Stimulated activated naive CD4-positive, alpha-beta T cell treated with Interleukin-2 at 50 U/mL for 16 hours (primary cell): ENCODE results near the gene VASP.

ENCODE experiments used
- DNase-seq: peaks from one replicate; lab custom pipeline; 2025; lab: John Stamatoyannopoulos, UW

The VASP gene

GRCh38 chr19:45506989-45507871 lies at the start of gene VASP:
VASP (plus strand) TSS chr19:45507479; CDS start chr19:45507772, 293 bp downstream.
- peak; percentile 93 for DNase-seq

GRCh38 chr19:45457776-45458175 lies 49.5 kb upstream of the VASP start:
- no peak for DNase-seq

DNA sequence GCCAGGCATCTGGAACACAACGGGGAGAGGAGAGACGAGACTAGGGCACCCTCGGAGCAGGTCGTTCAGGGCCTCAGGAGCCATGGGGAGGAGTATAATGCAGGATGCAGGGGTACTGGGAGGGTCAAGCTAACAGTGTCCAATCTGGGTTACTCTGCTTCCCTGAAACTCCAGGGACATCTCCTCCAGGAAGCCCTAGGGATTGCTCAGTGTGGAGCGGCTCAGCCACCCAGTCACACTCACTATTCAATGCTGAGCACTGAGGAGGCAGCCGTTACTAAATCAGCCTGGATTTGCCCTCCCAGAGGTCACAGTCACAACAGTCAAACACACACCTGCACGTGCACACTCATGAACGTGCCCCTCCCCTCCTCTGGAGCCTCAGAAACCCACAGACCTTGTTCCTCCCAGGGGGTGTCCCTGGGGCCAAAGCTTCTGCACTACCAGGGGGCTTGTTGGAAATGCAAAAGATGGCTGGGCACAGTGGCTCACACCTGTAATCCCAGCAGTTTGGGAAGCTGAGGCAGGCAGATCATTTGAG lies 46.4 kb upstream of the VASP start:
- no peak for DNase-seq

DNA sequence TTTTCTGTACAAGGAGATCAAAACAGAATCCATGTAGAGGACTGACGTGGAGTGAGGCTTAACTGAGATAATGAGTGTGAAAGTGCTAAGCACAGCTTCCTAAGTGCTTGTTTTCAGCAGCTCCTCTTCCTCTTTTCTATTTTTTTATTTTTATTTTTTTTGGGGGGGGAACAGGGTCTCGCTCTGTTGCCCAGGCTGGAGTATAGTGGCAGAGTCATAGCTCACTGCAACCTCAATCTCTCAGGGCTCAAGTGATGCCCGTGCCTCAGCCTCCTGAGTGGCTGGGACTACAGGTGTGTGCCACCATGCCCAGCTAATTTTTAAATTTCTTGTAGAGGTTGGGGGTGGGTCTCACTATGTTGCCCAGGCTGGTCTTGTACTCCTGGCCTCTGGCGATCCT lies 45.1 kb upstream of the VASP start:
- DNase-seq = no peak

- no peak for DNase-seq
Measured at GRCh38 chr19:45463241-45463640, 44.0 kb upstream of the VASP start.

GRCh38 chr19:45464274-45464673 lies 43.0 kb upstream of the VASP start:
- no peak for DNase-seq

DNA sequence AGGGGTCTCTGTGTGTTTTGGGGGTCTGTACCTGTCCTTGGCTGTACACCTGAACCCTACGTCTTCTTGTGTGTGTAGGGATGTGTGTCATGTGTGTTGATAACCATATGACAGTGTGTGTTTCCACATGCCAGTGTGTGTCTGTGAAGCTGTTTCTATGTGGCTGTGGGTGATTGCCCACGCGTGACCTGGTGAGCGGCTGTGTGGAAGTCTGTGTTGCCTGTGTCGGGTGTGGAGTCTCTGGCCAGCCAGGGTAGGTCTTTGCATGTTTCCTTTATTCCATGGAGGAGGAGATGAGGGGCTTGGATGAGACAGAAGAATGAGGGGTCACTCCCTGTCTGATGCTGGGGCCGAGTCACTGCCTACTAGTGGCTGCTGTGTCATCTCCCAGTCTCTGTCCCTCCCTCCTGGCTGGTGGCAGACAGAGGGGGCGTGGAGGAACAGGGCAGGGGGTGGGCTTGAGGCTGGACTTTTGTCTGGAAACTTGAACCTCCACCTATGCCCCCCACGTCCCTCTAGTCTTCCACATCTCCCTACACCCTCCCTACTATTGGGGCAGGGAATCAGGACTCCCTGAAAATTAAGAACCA lies 42.3 kb upstream of the VASP start:
- DNase-seq = no peak

DNA sequence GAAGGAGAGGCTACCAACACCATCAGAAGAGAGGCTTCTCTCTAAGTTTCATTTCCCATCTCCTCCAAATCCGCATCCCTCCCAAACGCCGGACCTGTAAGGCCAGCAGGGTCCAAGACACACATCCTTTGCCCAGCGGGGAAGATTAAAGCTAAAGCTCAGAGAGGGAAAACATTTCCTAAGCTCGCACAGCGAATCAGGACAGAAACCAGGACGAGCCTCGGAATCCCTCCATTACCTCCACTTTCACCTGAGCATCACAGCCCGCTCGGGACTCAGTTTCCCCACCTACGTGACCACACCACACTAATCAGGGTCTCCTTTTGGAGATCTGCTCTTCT lies 40.2 kb upstream of the VASP start:
- DNase-seq = no peak

- DNase-seq = peak; percentile 89
Measured at GRCh38 chr19:45467456-45468158, 39.7 kb upstream of the VASP start, which contains the start of gene FOSB. FOSB (plus strand) TSS chr19:45467996; CDS start chr19:45468587, 591 bp downstream.

GRCh38 chr19:45468159-45468651 lies 39.1 kb upstream of the VASP start:
- peak; percentile 61 for DNase-seq

DNA sequence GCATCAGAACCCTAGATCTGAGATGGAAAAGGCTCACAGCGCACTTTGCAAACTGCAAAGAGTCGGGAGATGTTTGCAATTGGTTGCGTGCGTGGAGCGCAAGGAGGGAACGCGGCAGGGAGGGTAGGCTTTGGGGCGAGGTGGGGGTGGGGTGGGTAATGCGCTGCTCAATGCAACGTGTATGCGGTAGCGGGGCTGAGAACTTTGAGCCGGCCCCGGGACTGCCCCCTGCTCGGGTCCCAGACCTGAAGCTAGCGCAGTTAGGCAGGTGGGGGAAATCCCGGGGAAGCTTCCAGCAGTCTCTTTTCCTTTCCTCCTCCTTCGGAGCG lies 38.5 kb upstream of the VASP start:
- DNase-seq = peak; percentile 83

DNA sequence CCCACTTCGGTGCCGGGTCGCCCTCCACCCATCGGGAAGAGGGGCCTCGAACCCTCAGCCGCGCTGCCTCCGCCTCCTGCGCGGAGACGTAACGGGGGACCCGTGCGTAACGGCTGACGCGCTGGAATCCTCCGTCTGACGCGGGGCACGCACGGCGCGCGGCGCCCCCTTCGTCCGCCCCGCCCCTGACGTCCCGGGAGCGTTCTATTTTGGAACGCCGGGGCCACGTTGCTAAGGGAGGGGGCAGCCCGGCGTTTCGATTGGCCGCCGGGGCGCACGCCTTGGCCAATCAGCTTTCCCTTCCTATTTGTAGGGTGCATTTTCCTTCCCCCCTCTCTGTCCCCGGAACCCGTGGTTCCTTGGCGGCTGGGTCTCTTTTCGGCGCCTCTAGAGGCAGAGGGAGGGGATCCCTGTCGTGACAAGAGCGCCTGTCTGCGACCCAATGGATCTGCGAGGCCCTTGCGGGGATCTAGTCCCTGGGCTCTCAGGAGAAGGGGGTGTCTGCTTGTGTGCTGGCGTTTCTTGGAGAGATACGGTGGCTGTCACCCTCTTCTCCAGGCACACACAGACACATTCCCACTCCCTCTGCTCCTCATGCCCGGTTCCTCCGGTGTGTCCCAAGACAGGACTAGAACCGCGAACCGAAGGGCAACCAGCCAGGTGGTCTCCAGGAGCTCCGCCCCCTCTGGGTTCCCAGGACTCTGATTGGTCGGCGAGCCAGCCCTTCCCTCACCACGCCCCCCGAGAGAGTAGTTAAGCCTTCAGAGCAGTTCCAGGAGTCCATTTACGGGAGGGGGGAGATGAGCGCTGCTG lies 37.9 kb upstream of the VASP start:
- peak; percentile 90 for DNase-seq

- peak; percentile 29 for DNase-seq
Measured at GRCh38 chr19:45469945-45470761, 37.1 kb upstream of the VASP start.

DNA sequence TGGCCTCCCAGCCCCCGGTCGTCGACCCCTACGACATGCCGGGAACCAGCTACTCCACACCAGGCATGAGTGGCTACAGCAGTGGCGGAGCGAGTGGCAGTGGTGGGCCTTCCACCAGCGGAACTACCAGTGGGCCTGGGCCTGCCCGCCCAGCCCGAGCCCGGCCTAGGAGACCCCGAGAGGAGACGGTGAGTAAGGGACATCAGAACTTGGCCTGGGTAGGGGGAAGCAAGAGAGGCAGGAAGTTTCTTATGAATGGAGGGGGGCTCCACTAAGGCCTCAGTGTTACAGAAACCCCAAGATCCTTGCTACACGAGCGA lies 36.6 kb upstream of the VASP start:
- DNase-seq = no peak

DNA sequence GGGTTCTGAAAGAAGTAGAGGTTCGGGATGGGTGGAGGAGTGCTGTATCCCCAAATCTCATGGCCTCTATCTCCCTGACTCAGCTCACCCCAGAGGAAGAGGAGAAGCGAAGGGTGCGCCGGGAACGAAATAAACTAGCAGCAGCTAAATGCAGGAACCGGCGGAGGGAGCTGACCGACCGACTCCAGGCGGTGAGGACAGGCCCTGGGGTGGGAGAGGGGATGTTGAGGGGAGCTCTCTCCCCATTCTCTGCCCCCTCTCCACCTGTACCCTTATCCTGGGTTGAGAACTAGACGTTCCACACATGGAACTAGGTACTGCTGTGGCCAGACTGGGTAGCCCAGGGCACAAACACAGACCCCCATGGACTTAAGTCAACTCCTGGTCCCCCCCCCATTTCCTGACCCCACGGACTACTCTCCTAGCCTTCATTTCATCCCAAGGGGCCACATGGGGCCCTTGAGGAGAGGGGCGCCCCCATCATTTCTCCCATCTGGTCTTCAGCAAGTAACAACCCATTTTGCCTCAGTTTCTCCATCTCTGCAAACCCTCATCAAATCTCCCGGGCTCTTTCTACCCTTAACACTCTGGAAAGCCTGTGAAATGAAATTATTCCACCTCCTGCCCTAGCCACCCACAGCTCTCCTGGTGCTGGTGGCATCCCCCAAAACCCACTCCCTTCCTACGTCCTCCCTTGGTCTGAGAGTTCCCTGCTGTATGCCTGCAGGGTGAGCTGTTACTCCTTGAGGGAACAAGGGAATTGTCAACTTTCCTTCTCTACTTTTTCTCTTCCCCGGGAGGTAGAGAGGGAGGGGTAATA lies 36.0 kb upstream of the VASP start:
- no peak for DNase-seq

- DNase-seq = no peak
Measured at GRCh38 chr19:45471931-45472562, 35.2 kb upstream of the VASP start.

- no peak for DNase-seq
Measured at GRCh38 chr19:45472563-45473366, 34.5 kb upstream of the VASP start.

GRCh38 chr19:45473367-45473681 lies 34.0 kb upstream of the VASP start:
- DNase-seq = no peak
